Raji (cell line): Measurements from ENCODE around the gene LIMCH1.

Experiments used
- POLR2A ChIP-seq: IDR thresholded peaks from 2 replicates; pipeline ENCODE4 v1.6.1; 2011; ENCODE audit warnings: low read depth, low read length, control low read depth; ENCODE audit not compliant: insufficient read depth

The LIMCH1 gene

DNA sequence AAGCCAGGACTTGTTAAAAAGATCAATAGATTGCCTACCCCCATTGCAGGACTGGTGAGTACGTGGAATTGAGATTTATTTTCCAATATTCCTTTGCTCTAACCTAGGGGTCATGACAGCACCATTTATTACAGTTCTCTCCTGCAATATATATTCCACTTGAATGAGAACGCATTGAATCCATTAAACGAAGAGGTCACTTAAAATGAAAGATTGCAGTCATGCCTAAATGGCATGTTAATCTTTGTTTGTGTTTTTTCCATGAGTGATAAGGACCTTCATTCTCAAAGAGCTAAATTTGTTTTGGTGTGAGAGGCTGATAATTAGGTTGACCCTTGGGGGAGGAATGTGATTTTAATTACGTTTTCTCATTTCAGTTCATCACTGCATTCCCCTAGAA is 13.5 kb upstream of the LIMCH1 start:
- no peak for TF ChIP-seq POLR2A

DNA sequence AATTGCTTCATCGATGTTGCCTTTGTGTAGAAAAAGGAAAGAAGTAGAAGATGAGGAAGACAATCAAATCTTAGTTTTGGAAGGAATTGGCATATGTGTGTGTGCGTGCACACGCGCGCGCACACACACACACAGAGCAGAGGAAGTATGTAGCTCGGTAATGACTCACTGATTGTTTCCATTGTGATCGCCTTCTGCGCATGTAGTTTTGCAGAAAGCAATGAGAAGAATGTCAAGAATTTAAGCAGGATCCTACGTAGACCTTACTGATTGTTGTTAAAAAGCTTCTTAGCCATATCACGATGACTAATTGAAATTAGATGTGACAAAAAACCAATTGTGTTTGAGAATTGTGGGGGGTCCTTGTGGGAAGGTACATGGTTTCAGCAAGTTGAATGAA is 12.8 kb upstream of the LIMCH1 start:
- TF ChIP-seq POLR2A, result no peak

DNA sequence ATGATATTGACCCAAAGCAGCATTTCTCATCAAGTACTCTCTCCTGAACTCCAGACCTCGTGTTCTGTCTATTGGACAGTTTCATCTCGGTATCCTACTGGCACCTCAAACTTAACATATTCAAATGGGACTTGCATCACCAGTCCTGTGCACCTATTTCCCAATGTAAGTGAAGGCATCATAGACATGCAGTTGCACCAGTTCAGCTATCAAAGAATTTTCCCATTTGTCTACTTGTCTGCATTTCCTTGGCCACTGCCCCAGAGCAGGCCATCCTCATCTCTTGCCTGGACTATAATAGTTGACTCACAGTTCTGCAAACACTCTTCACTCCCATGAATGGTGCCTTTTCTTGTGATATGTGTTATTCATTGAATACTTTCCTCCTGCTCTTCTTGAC is 11.3 kb upstream of the LIMCH1 start:
- TF ChIP-seq POLR2A, result no peak

DNA sequence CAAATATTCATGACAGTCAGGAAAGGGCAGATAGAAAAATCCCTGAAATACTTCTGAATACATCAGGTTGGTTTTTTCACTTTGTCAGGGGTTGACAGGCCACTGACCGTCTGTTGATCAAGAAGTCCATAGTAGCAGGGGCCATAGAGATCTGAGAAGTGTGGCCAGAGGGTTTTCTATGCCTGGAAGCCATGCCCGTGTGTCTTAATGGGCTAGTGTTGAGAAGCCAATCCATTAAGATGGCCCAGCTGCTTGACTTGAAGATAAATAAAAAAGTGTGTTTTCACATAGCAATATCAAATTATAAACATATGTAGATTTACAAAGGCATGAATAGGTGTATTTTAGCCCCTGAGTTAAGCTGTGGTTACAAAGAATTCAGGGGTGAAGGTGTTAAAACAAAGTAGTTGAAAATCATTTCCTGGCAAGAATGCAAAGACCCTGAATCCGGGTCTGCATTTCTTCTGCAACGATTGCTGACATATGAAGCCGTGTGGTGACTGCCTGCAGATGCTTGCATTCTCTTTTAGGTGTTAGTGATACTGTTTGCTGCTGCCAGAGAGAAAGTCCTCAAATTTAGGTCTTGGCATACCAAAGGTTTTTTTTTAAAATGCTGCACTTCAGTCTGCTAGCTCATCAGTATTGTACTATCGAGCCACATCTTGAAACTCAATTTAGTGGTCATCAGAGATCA is 9.3 kb upstream of the LIMCH1 start:
- TF ChIP-seq POLR2A, result no peak

DNA sequence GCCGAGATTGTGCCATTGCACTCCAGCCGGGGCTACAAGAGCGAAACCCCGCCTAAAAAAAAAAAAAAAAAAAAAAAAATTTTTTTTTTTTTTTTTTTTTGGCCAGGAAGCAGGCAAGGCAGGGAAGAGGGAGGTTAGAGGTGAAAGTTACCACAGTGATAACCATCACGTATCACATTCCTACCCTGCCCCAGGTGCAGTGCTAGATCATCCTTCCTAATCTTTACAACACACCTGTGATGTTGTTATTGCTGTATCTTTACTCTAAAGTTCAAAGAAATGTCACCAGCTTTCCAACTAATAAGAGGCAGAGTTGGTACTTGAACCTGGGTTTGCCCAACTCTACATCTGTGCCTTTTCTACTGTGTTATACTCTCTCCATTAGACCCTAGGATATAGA is 7.2 kb upstream of the LIMCH1 start:
- TF ChIP-seq POLR2A, result no peak

DNA sequence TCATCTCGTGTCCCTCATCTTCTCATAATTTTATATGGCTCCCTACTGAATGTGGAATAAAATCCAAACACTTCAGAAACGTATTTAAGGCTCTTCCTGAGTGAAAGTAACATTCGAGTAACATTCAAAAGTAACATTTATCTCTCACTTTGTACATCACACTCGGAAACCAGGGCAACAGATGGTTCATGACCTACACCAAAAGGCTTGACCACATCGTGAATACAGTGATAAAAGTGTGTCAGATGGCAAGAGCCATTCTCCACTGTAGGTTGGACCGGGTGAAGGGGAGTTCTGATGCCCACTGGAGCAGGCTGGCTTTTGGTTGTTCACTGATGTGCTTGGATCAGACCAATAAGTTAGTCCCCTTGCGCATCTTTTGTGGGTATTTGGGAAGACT is 5.6 kb upstream of the LIMCH1 start:
- no peak for TF ChIP-seq POLR2A

DNA sequence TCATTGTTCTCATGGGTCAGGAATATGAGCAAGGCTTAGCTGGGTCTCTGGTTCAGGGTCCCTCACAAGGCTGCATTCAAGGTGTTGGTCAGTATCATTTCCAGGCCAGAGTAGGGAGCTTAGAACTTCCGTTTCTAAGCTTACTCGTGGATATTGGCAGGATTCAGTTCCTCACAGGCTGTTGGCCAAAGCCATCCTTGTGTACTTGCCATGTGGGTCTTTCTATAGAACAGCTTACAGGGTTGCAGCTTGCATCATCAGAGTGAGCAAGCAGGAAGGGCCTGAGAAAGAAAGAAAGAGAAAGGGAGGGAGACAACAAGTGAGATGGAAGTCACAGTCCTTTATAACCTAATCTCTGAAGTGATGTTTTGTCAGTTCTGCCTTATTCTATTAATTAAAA is 5.1 kb upstream of the LIMCH1 start:
- no peak for TF ChIP-seq POLR2A

DNA sequence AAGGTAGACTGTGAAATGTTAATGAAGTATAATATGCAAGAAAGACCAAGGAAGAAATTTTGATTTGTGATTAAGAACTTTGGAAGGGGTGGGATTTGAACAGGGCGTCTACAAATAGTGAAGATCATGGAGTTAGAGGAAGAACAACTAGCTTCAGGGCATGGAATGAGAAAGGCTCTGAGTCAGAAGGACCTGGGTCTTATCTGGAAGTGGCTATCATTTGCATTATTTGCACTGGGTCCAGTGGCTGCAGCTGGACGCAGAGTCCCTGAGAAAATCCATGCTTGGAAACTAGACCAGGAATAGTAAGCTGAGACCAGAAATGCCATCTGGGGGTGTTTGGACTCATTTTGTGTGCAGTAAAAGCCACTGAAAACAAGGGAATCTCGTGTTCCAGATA is 4.3 kb upstream of the LIMCH1 start:
- TF ChIP-seq POLR2A, result no peak

DNA sequence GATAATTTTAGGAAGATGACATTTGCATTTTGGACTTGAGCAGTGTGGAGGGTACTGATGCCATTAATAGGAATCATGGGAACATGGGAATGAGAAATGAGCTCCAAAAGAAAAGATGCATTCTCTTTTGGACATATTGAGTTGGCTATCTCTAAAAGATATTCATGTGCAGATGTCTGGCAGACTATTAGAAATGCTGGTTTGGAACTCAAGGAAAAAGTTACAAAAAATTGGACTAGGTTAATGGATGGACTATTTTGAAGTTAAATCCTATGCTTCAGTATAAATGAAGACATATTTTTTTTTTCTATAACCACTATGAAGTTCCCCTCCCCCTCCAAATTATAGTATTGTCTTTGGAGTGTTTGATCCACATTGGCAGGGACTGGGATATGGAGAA is 3.6 kb upstream of the LIMCH1 start:
- no peak for TF ChIP-seq POLR2A

DNA sequence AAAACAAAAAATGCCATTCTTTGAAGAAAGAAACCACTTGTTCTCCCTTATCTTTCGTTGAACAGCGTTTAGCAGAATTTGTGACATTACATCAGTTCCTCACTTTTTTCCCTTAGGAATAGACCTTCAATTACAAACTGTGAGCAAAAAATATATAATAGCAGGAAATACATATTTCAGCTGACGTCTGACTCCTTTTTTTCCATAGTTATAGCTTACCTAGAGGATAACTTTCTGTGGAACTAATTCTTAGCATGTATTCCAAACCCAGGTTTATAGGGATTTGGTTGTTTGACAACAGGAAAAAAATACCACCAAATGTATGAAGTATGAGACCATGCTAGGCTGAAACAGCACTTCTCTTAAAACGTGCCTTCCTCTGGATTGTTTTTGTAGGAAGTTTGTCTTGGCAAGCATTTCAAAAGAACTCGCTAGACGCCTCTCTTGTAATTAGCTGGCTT is 2.0 kb upstream of the LIMCH1 start:
- TF ChIP-seq POLR2A, result no peak

DNA sequence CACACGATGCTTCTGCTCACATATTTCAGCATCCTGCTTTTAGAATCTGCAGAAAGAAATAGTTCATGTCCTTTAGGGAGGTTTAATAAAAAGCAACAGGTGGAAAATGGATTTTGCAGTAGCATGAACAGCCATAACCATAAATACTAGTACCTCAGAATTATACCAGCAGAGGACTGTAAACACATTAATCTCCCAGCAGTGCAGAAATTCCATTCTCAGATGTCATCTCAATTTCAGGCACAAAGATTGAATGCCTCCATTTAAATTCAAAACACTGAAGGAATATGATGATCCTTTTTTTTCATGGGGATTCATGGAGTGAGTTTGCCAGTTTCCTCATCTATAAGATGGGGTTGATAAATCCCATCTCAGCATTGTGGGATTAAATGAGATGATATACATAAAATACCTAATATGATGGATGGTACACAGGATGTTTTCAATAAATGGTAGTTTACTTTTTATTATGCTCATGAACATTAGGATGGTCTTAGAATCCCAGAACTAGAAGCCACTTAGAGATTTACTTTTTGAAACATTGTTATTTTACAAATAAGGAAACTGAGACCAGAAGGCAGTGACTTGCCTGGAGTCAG is 566 bp upstream of the LIMCH1 start:
- no peak for TF ChIP-seq POLR2A

DNA sequence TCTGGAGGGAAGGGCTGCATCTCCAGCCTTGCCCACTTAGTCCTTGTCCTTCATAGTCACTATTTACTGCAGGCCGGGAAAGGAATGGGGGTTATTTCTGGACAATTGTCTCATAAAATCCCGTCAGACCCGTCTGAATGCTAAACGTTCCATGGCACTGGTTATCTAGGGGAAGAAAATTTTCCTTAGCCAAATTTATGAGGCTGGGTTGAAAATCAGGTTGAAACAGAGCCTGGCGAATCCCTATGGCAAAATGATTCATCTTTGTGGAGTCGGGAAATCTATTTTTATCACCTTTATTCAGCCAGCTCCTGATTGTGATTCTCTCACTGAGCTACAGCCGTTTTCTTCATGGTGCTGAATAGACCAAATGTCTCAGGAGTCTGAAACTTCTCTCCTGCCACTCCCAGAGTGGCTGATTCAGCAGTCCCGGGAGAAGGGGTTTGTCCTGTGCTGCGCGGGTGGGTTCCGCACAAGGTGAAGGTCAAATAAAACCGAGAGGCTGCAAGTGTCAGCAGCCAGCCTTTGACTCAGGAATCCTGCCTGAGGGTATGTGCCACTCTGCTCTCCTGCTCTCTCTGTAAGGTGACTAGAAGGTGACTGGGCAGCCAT is 1.0 kb downstream of the LIMCH1 start:
- TF ChIP-seq POLR2A, result no peak

DNA sequence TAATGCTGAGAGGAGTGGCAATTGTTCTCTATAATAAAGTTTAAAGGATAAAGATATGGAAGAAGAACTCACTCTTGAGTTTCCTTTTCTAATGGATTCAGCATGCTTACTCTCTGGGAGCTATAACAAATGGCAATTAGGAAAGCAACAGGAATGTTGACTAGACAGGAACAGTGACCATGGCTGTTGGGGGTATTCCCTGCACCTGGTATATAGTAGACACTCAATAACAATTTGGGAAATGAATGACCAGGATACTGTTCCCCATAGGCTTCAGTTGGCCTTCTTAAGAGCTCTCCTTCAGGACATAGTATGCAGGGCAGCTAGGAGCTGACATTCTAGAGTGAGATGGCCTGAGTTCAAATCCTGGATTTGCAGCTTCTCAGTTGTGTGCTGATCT is 1.8 kb downstream of the LIMCH1 start:
- no peak for TF ChIP-seq POLR2A

DNA sequence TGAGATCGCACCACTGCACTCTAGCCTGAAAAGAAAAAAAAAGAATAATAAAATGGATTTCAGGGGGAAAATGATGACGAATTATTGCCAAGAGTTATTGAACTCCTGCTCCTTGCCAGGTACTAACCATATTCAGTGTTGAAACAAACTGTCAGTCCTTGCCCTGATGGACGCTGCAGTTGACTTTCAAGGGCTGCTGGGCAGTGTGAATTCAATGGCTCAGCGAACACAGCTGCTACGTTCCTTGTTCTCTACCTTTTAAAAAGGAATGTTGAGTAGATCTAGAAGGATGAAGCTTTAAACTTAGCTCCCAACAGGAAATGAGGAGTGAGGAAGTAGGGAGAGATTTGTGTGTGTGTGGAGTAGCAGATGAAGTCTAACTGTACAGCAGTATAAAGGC is 2.7 kb downstream of the LIMCH1 start:
- no peak for TF ChIP-seq POLR2A

DNA sequence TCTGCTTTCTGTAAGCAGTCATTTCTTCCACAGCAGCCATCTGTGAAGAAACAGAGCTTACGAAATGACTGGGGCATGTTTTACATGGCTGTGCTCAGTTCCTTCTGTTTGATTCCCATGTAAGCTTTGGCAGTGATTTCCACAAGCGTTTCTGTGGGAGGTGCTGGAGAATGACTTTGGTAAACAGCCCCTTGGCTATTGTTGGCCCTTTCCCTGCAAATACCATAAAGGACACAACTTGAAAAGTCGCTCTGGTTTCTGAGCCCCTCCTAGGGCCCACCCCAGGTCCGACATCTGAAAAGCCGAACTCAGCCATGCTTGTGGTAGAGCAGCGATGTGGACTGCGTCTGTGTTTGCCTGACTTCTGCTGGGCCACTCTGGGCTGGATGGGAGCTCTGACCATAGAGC is 3.7 kb downstream of the LIMCH1 start:
- no peak for TF ChIP-seq POLR2A

DNA sequence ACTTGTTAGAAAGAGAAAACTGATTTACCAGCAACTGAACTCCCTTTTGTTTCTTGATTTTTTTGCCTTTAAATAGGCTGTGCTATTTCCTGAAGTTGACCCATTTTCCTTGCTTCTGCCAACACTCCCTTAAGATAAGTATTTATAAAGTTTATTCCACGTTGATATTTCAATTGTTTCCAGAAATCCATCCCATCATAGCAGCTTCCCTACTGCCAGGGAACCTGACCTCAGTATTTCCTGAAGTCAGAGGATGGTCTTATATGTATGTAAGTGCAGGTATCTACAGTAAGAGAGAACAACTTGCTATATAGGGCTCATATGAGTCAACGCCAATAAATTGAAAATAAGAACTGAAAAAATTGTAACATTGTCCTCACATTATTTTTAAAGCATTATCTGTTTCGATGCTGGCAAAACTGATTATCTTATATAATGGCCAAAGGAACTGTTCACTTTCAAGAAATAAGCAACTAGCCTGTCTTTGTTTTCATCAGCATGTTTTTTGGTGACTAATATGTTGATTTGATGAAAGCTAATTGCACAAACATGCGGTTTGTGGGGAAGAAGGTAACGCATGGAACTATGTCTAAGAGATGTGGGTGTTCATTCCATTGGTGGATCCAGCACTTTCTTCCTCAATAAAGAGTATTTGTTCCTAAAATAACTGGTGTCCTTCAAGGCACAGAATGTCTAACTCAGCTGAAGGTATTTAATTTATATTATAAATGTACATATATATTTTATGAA is 4.7 kb downstream of the LIMCH1 start:
- TF ChIP-seq POLR2A, result no peak

DNA sequence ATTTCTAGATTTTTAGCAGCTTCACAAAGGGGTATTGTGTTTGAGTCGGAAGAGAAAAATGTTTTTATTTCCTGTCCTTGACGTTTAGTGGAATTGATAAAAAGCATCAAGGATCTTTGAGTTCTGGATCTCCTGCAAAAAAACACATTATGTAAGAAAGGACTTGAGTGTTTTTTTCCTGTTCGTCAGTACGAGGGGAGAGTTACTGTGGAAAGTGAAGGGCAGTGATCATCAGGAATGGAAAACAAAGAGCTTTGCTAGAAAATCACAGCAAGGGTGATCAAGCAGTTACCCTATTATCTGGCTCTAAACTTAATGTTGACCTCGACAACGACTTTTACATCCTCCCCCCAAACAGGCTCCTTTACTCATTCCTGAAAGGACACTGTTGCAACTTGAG is 7.3 kb downstream of the LIMCH1 start:
- TF ChIP-seq POLR2A, result no peak

DNA sequence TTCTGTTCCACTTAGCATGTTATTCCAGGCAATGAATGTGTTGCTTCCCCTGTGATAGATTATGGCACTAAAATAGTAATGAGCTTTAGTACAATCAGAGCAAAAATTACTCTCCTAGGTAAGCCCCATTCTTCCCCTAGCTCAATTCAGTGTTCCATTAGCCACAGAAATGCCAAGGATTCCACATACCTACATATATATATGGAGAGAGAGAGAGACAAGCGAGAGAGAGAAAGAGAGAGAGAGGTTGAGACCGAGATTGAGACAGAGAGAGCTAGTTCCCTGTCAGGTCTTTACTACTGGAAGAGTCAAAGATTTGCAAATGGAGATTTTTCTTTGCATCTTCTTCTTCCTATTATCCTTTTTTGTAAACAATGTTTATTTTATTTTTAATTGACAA is 8.7 kb downstream of the LIMCH1 start:
- no peak for TF ChIP-seq POLR2A
